Left forelimb (tissue), 1 donor: ENCODE data around the gene ZFP36L1.

Source experiments
- DNase-seq: peaks from one replicate; pipeline ENCODE4 v3.0.0-alpha.2; 2018; ENCODE audit warnings: low spot score

ZFP36L1 gene

GRCh38 chr14:68762953-68763764 lies 29.7 kb downstream of the ZFP36L1 start:
- no peak for DNase-seq

- DNase-seq: no peak
Measured at GRCh38 chr14:68761391-68761790, 31.5 kb downstream of the ZFP36L1 start.

- no peak for DNase-seq
Measured at GRCh38 chr14:68760761-68761160, 32.1 kb downstream of the ZFP36L1 start.

GRCh38 chr14:68759937-68760336 lies 32.9 kb downstream of the ZFP36L1 start:
- DNase-seq: no peak

- no peak for DNase-seq
Measured at GRCh38 chr14:68759017-68759560, 33.8 kb downstream of the ZFP36L1 start.

- DNase-seq: no peak
Measured at GRCh38 chr14:68758301-68758700, 34.6 kb downstream of the ZFP36L1 start.

- no peak for DNase-seq
Measured at GRCh38 chr14:68757618-68758081, 35.2 kb downstream of the ZFP36L1 start.

- DNase-seq: no peak
Measured at GRCh38 chr14:68756734-68757133, 36.1 kb downstream of the ZFP36L1 start.

GRCh38 chr14:68756000-68756481 lies 36.8 kb downstream of the ZFP36L1 start:
- no peak for DNase-seq

- DNase-seq: no peak
Measured at GRCh38 chr14:68755016-68755353, 37.9 kb downstream of the ZFP36L1 start.

GRCh38 chr14:68753690-68754089 lies 39.2 kb downstream of the ZFP36L1 start:
- DNase-seq: no peak

GRCh38 chr14:68752271-68753006 lies 40.4 kb downstream of the ZFP36L1 start:
- no peak for DNase-seq

GRCh38 chr14:68749487-68750475 lies 43.1 kb downstream of the ZFP36L1 start:
- no peak for DNase-seq

GRCh38 chr14:68748691-68749090 lies 44.2 kb downstream of the ZFP36L1 start:
- no peak for DNase-seq

- DNase-seq: no peak
Measured at GRCh38 chr14:68748260-68748659, 44.6 kb downstream of the ZFP36L1 start.

- no peak for DNase-seq
Measured at GRCh38 chr14:68747393-68747792, 45.5 kb downstream of the ZFP36L1 start.

- DNase-seq: no peak
Measured at GRCh38 chr14:68744613-68745012, 48.3 kb downstream of the ZFP36L1 start.

GRCh38 chr14:68741839-68742470 lies 50.9 kb downstream of the ZFP36L1 start:
- DNase-seq: no peak

- DNase-seq: no peak
Measured at GRCh38 chr14:68741477-68741791, 51.4 kb downstream of the ZFP36L1 start.

GRCh38 chr14:68740788-68741476 lies 51.9 kb downstream of the ZFP36L1 start:
- no peak for DNase-seq

- no peak for DNase-seq
Measured at GRCh38 chr14:68739701-68740100, 53.2 kb downstream of the ZFP36L1 start.
